ENCODE measurements around the gene GNG8.

GNG8 gene

GRCh38 chr19:46635920-46636761 is at the start of gene GNG8:
Gene GNG8 (minus strand): TSS chr19:46636202. CDS start chr19:46634682, 1,520 bp downstream.
- DNase-seq: no peak

- DNase-seq: no peak
Observed at GRCh38 chr19:46685189-46685588, 49.2 kb upstream of the GNG8 start.

DNA sequence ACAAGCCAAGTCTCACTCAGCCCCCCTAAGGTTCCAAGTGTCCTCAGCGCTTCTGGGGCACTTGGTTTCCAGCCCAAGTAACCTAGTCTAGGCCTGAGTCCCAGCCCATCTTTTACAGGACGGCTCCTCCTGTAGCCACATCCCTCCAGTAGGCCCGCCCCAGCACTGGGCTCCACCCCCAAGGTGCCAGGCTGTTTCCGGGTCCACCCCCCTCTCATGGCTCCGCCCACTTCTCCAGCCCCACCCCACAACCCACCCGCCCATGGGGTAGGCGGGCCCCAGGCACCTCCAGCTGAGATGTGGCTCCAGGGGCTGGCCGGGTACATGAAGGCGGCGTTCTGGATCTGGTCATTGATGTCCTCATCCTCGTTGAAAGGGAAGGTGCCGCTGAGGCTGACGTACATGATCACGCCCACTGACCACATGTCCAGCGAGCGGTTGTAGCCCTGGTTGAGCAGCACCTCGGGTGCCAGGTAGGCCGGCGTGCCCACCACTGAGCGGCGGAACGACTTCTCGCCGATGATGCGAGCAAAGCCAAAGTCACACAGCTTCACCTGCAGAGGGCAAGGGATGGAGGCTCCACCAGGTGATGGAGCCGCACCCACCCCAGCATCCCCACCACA is 42.2 kb upstream of the GNG8 start:
- peak; percentile 81 for DNase-seq

DNA sequence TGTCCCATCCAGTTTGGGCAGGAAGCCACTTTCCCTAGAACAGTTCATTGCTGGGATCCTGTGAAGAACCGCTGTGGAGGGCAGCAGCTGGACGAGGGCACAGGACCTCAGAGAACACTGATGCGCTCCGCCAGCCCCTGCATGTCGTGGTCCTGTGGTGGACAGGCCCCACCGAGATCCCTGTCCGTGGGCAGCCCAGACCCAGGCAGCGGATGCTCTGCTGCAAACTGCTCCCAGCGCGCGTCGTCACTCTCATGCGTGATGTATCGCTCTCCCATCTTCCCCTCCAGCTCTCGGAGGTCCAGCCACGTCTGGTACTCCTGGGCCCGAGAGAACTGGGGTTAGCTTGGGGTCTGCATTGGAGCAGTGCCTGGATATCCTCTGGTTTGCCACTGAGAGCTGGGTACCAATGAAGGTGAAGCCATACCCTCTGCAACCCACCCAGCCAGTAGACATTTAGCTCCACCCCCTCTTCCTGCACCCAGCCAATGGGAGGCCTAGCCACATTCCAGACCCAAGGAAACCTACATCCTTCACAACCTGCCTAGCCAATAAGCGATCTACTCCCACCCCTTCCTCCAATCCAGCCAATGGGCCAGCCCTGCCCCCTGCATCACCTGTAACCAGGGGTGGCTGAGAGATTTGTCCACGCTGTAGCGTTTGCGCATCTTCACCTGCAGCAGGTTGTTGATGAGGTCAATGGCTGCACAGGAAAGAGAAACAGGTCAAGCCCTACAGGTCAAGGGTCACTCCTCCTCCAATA is 38.6 kb upstream of the GNG8 start:
- DNase-seq: no peak

DNA sequence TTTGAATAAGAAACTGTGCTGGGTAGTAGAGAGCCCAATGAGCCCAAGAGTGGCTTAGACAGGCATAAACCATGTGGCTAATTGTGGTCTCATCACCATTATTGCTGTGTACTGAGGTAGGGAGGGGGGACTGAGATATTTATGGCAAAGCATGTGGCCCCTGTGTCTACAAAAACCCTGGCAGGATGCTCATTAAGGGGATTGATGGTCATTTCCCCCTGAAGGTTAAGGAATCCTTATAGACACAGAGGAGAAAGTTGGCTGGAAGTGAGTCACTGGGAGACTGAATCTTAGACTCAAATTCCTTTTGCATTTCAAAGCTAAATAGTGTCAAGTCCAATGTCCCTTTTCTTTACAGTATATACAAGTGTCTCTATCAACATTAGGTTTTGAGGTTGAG is 34.8 kb upstream of the GNG8 start:
- no peak for DNase-seq

GRCh38 chr19:46668662-46669061 is 32.7 kb upstream of the GNG8 start:
- DNase-seq: no peak

- DNase-seq: no peak
Observed at GRCh38 chr19:46665072-46665471, 29.1 kb upstream of the GNG8 start.

GRCh38 chr19:46661735-46662592 is 26.0 kb upstream of the GNG8 start:
- peak; percentile 83 for DNase-seq

- DNase-seq: peak; percentile 100
Observed at GRCh38 chr19:46661020-46661731, 25.2 kb upstream of the GNG8 start, which contains the start of gene DACT3. Gene DACT3 (minus strand): TSS chr19:46661182. CDS start chr19:46661064, 118 bp downstream.

DNA sequence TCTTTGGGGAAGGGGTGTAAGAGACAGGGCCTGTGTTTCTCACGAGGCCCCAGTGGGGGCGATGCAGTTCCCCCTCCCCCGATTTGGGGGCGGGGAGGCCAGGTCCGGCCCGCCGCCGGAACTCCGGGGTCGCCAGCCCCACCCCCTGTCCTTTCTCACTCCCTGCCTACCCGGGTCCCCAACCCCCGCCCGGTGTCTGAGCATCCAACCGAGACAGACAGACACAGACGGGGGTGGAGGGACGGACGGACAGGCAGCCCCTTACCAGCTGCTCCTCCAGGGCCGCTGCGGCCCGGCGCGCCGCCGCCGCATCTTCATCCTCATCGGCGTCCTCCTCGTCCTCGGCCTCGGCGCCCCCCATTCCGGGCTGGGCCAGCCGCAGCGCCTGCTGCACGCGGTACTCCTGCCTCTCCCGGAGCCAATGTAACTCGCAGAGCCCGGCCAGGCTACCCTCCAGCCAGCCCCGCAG is 24.6 kb upstream of the GNG8 start:
- no peak for DNase-seq

- DNase-seq: peak; percentile 56
Observed at GRCh38 chr19:46660008-46660517, 24.1 kb upstream of the GNG8 start.

- DNase-seq: no peak
Observed at GRCh38 chr19:46659151-46660007, 23.4 kb upstream of the GNG8 start.

- no peak for DNase-seq
Observed at GRCh38 chr19:46656541-46656940, 20.5 kb upstream of the GNG8 start.

- DNase-seq: no peak
Observed at GRCh38 chr19:46654621-46655152, 18.7 kb upstream of the GNG8 start.

GRCh38 chr19:46650445-46650844 is 14.4 kb upstream of the GNG8 start:
- no peak for DNase-seq

DNA sequence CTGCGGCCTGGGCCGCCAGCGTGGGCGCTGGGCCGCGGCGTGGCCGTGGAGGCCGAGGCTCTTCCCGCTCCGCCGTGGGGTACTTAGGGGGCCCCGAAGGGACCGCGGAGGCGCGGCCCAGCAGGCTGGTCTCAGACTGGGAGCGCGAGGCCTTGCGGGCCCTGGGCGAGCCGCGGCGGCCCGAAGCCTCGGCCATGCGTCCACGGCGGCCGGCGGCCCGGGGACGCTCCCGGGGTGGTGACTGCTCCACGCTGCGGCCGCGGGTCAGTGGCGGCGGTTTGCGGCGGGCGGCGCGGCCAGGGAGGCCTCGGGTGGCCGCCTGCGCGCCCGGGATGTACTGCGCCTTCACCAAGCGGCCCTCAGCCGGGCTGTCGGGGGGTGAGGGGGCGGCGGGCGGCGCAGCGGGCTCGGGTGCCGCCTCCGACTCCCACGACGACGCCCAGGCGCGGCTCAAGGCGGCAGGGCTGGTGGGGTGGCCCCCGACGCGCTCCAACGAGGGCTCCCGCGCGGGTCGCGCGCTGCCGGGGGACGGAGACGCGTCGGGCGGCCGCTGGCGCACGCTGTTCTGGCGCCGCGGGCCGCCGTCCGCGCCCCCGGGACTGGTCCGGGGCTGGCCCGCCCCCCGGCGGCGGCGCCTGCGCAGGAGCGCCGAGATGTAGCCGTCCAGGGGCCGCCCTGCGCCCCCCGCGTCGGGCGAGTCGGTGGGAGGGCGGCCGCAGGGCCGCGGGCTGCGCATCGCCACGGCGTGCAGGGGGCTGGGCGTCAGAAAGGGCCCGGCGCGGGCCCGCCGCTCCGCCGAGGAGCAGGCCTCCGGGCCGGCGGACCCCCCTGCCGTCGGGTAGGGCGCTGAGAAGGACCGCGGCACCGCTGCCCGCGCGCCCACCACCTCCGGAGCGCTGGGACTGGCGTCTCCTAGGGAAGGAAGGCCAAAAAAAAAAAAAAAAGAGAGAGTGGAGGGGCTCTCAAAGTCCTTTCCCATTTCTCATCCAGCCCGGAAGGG is 13.3 kb upstream of the GNG8 start:
- no peak for DNase-seq

DNA sequence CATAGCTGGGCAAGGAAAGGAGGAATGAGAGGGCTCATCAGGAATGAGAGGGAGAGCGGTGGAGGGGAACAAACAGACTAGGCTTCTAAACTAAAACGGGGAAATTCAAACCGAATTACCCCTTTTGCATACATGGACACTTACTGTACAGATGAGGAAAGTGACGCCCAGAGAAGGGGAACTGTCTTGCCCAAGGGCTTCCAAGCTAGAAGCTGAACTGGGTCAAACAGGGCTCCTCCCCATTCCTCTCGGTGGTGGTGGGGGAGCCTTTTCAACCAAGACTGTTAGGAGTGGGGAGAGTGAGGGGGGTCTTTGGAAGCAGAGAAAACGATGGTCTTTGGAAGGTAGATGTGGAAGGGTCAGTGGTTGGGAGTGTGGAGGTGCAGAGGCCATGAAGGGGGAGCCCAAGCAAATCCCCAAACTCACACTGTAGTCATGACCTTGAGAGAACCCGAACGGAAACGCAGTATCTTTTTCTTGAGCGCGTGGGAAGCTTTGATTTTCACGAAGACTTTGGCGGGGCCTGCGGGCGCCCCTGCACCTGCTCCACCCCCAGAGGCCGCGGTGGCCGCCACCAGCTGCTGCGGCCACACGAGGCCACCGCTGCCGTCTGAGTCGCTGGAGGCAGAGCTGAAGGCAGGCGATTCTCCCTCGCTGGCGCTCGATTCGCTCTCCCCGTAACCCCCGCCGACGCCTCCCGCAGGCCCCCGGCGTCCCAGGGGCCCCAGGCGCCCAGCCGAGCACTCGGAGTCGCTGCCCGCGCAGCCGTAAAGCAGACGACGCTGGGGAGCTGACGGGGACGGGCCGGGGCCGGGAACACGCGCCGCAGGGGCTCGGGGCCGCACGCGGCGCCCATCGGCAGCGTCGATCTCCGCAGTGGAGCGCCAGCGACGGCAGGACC is 12.3 kb upstream of the GNG8 start:
- no peak for DNase-seq

DNA sequence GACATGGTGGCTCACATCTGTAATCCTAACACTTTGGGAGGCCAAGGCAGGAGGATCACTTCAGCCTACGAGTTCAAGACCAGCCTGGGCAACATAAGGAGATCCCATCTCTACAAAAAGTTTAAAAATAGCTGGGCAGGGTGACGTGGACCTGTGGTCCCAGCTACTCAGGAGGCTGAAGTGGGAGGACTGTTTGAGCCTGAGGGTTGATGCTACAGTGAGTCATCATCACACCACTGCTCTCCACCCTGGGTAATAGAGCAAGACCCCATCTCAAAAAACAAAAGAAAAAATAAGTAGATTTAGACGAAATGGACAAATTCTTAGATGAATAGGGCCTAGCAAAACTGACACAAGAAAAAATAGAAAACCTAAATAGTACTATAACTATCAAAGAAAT is 10.4 kb upstream of the GNG8 start:
- no peak for DNase-seq
